ENCODE measurements around the gene ZNF200. TPM values are rescaled to one million over a fixed set of nuclear protein-coding genes. Genes with fewer than 3 reads are reported as not detected.
A peak's percentile ranks its signal among the peaks of the same experiment; 100 is the strongest.
"Not testable (repeated sequence)": the region's sequence is repeated elsewhere in the genome, so short reads cannot be mapped to it uniquely, and the experiment has no call there.

The ZNF200 gene
- 8.3 TPM for total RNA-seq

GRCh38 chr16:3234857-3235561, at the start of gene ZNF200:
TSS of gene ZNF200 (minus strand) at chr16:3235158. CDS start at chr16:3233755, 1,403 bp downstream.
- DNase-seq: peak; percentile 98

- DNase-seq: no peak
These were observed 48.8 kb upstream of the ZNF200 start for GRCh38 chr16:3283543-3284447.

- DNase-seq: peak; percentile 99
These were observed 48.0 kb upstream of the ZNF200 start, which contains the start of gene ZNF263 for GRCh38 chr16:3282730-3283542. TSS of gene ZNF263 (plus strand) at chr16:3283491. CDS start at chr16:3283819, 328 bp downstream.

- no peak for DNase-seq
These were observed 47.3 kb upstream of the ZNF200 start for GRCh38 chr16:3282103-3282729.

- DNase-seq: no peak
These were observed 46.4 kb upstream of the ZNF200 start for GRCh38 chr16:3281222-3281820.

GRCh38 chr16:3276679-3277078, 41.7 kb upstream of the ZNF200 start:
- DNase-seq: no peak

GRCh38 chr16:3274947-3275346, 40.0 kb upstream of the ZNF200 start:
- no peak for DNase-seq

GRCh38 chr16:3274490-3274889, 39.5 kb upstream of the ZNF200 start:
- DNase-seq: no peak

GRCh38 chr16:3271281-3271680, 36.3 kb upstream of the ZNF200 start:
- not testable (repeated sequence) for DNase-seq

GRCh38 chr16:3270718-3271117, 35.8 kb upstream of the ZNF200 start:
- not testable (repeated sequence) for DNase-seq

GRCh38 chr16:3268294-3268693, 33.3 kb upstream of the ZNF200 start:
- DNase-seq: no peak

- peak; percentile 38 for DNase-seq
These were observed 32.0 kb upstream of the ZNF200 start for GRCh38 chr16:3266873-3267537.

GRCh38 chr16:3264137-3265036, 29.4 kb upstream of the ZNF200 start:
- peak; percentile 99 for DNase-seq

- DNase-seq: no peak
These were observed 27.6 kb upstream of the ZNF200 start for GRCh38 chr16:3262517-3262916.

GRCh38 chr16:3259836-3260235, 24.9 kb upstream of the ZNF200 start:
- no peak for DNase-seq

- no peak for DNase-seq
These were observed 22.0 kb upstream of the ZNF200 start for GRCh38 chr16:3256866-3257465.

GRCh38 chr16:3256146-3256865, 21.3 kb upstream of the ZNF200 start, which contains the start of gene MEFV:
TSS of gene MEFV (minus strand) at chr16:3256633. CDS start at chr16:3256587, 46 bp downstream.
- DNase-seq: no peak

GRCh38 chr16:3254309-3254708, 19.4 kb upstream of the ZNF200 start:
- DNase-seq: no peak

All from tongue (tissue), 2 donors.